HG02840 (cell line): ENCODE data around the gene STARD9.
"Not testable (repeated sequence)": the region's sequence is repeated elsewhere in the genome, so short reads cannot be mapped to it uniquely, and the experiment has no call there.

Experiments
- ATAC-seq: cut with Tn5 transposase; IDR thresholded peaks from one replicate; pipeline ENCODE4 v1.9.1; 2021; ENCODE audit warnings: mild to moderate bottlenecking, moderate library complexity, moderate number of reproducible peaks; ENCODE audit not compliant: unreplicated experiment, low FRiP score

STARD9 gene

GRCh38 chr15:42621996-42622925 lies 46.9 kb downstream of the STARD9 start:
- ATAC-seq, result no peak

GRCh38 chr15:42623951-42624350 lies 48.5 kb downstream of the STARD9 start:
- no peak for ATAC-seq

- no peak for ATAC-seq
These were observed 52.1 kb downstream of the STARD9 start for GRCh38 chr15:42627485-42627884.

- no peak for ATAC-seq
These were observed 53.4 kb downstream of the STARD9 start for GRCh38 chr15:42628761-42629160.

- no peak for ATAC-seq
These were observed 56.8 kb downstream of the STARD9 start for GRCh38 chr15:42632105-42632675.

GRCh38 chr15:42640109-42640508 lies 64.7 kb downstream of the STARD9 start:
- no peak for ATAC-seq

- no peak for ATAC-seq
These were observed 75.0 kb downstream of the STARD9 start for GRCh38 chr15:42650208-42651066.

- no peak for ATAC-seq
These were observed 90.4 kb downstream of the STARD9 start for GRCh38 chr15:42665827-42666226.

GRCh38 chr15:42667855-42668254 lies 92.4 kb downstream of the STARD9 start:
- ATAC-seq, result no peak

- ATAC-seq, result no peak
These were observed 95.0 kb downstream of the STARD9 start for GRCh38 chr15:42670451-42670850.

- no peak for ATAC-seq
These were observed 97.0 kb downstream of the STARD9 start for GRCh38 chr15:42672444-42672843.

- no peak for ATAC-seq
These were observed 99.1 kb downstream of the STARD9 start for GRCh38 chr15:42674472-42674871.

- ATAC-seq, result no peak
These were observed 99.6 kb downstream of the STARD9 start for GRCh38 chr15:42675021-42675420.

- no peak for ATAC-seq
These were observed 104.1 kb downstream of the STARD9 start for GRCh38 chr15:42679285-42680141.

GRCh38 chr15:42680142-42680482 lies 104.7 kb downstream of the STARD9 start:
- ATAC-seq, result not testable (repeated sequence)

- no peak for ATAC-seq
These were observed 105.7 kb downstream of the STARD9 start for GRCh38 chr15:42681119-42681518.

- ATAC-seq, result no peak
These were observed 110.9 kb downstream of the STARD9 start for GRCh38 chr15:42686281-42686680.

- ATAC-seq, result no peak
These were observed 112.3 kb downstream of the STARD9 start for GRCh38 chr15:42687740-42688139.

- ATAC-seq, result no peak
These were observed 112.9 kb downstream of the STARD9 start for GRCh38 chr15:42688301-42688700.

GRCh38 chr15:42691308-42691707 lies 115.9 kb downstream of the STARD9 start:
- ATAC-seq, result no peak
